Esophagus squamous epithelium (tissue), 4 donors: ENCODE results near the gene TSPAN33.
A peak's percentile ranks its signal among the peaks of the same experiment; 100 is the strongest.

Experiments
- POLR2A ChIP-seq, 4 donors: fragments of 450-650 bp; IDR thresholded peaks; one replicate each; pipeline ENCODE4 v1.6.1; 2017; ENCODE audit warnings: antibody characterized with exemption in 4 of 4, mild to moderate bottlenecking in 4 of 4, moderate library complexity in 3 of 4
- TF ChIP-seq, protein P1 (sequence below), 6 experiments: fragments of 450-650 bp in 4 of 6; fragments of 200-600 bp in 2 of 6; sonication (generic) in 2 of 6; IDR thresholded peaks; one replicate each; pipeline ENCODE4 v1.5.1; 2016 to 2019; ENCODE audit warnings: antibody characterized with exemption in 6 of 6, mild to moderate bottlenecking in 4 of 6, moderate library complexity in 4 of 6

DNA sequence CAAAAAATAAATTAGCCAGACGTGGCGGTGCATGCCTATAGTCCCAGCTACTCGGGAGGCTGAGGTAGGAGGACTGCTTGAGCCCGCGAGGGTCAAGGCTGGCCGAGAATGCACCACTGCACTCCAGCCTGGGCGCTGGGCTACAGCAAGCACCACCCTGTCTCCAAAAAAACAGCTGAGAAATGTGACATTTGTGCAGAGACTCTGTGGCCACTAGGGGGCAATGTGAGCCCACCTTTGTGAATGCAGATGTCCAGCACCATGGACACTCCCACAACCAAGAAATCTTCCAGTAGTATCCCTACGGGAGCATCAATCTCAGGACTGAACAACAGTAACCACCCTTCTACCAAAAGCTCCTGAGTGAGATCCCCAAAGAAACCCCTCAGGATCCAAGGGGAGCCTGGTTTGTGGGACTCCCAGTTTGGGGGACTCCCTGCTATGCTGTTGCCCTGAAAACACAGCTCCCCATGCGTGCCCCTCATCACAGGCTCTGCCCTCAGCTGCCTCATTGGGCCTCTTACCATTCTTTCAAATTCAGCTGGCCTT is 74.1 kb downstream of the TSPAN33 start:
- TF ChIP-seq POLR2A (IDR thresholded peaks at IDR 0.05): no peak
- TF ChIP-seq, protein P1, sequence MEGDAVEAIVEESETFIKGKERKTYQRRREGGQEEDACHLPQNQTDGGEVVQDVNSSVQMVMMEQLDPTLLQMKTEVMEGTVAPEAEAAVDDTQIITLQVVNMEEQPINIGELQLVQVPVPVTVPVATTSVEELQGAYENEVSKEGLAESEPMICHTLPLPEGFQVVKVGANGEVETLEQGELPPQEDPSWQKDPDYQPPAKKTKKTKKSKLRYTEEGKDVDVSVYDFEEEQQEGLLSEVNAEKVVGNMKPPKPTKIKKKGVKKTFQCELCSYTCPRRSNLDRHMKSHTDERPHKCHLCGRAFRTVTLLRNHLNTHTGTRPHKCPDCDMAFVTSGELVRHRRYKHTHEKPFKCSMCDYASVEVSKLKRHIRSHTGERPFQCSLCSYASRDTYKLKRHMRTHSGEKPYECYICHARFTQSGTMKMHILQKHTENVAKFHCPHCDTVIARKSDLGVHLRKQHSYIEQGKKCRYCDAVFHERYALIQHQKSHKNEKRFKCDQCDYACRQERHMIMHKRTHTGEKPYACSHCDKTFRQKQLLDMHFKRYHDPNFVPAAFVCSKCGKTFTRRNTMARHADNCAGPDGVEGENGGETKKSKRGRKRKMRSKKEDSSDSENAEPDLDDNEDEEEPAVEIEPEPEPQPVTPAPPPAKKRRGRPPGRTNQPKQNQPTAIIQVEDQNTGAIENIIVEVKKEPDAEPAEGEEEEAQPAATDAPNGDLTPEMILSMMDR (IDR thresholded peaks at IDR 0.05): peak; percentile 83 to 93 (median 88)
